Upper lobe of left lung (tissue), 6 donors: Measurements from ENCODE around the gene KBTBD13. TPM values are rescaled to one million over a fixed set of nuclear protein-coding genes. Genes with fewer than 3 reads are reported as not detected.
A peak's percentile ranks its signal among the peaks of the same experiment; 100 is the strongest.

ENCODE experiments used
- ATAC-seq, 2 donors: fragments of 200-7000 bp; cut with Tn5 transposase; one replicate each; pipeline ENCODE4 v1.9.1; 2022; ENCODE audit warnings: mild to moderate bottlenecking in 2 of 2, moderate library complexity in 2 of 2; ENCODE audit not compliant: low FRiP score in 2 of 2
- DNase-seq, 2 donors: peaks; one replicate each; pipeline ENCODE4 v3.0.0-alpha.2; 2019 to 2020
- H3K27ac ChIP-seq, 4 donors: fragments of 200-600 bp; sonication (generic); one replicate each; pipeline ENCODE4 v1.5.1; 2016 to 2019
- H3K27me3 ChIP-seq, 4 donors: fragments of 200-600 bp; sonication (generic); one replicate each; pipeline ENCODE4 v1.5.1; 2017 to 2019
- H3K36me3 ChIP-seq, 4 donors: fragments of 200-600 bp; sonication (generic); one replicate each; pipeline ENCODE4 v1.5.1; 2016 to 2019
- H3K4me1 ChIP-seq, 4 donors: fragments of 200-600 bp; sonication (generic); one replicate each; pipeline ENCODE4 v1.5.1; 2018 to 2019
- H3K4me3 ChIP-seq, 4 donors: fragments of 200-600 bp; sonication (generic); one replicate each; pipeline ENCODE4 v1.5.1; 2017 to 2019; ENCODE audit warnings: mild to moderate bottlenecking in 2 of 4, moderate library complexity in 1 of 4
- H3K9me3 ChIP-seq, 4 donors: fragments of 200-600 bp; sonication (generic); one replicate each; pipeline ENCODE4 v1.5.1; 2018 to 2019
- CTCF ChIP-seq, 6 experiments: fragments of 450-650 bp in 4 of 6; fragments of 200-600 bp in 2 of 6; sonication (generic) in 2 of 6; IDR thresholded peaks; one replicate each; pipeline ENCODE4 v1.5.1; 2016 to 2019; ENCODE audit warnings: antibody characterized with exemption in 6 of 6
- EP300 ChIP-seq, 4 donors: sonication (generic); formaldehyde crosslinking; IDR thresholded peaks; one replicate each; pipeline ENCODE4 v1.5.1; 2017; ENCODE audit warnings: antibody characterized with exemption in 4 of 4, control low read depth in 2 of 4
- POLR2A ChIP-seq, 4 donors: fragments of 450-650 bp; IDR thresholded peaks; one replicate each; pipeline ENCODE4 v1.5.1; 2016 to 2017; ENCODE audit warnings: antibody characterized with exemption in 4 of 4, mild to moderate bottlenecking in 2 of 4
- POLR2AphosphoS5 ChIP-seq, 2 donors: sonication (generic); formaldehyde crosslinking; IDR thresholded peaks; one replicate each; pipeline ENCODE4 v1.5.1; 2017; ENCODE audit warnings: antibody characterized with exemption in 2 of 2
- WGBS, 2 donors: methylation state at CpG; one replicate each; pipeline ENCODE4 v1.1.5; 2017 to 2018; 5-methylcytosine and 5-hydroxymethylcytosine counted together
- total RNA-seq, 6 donors: library from RNA; depleted of rRNA in 4 of 6; stranded (reverse); fragments of >200 nt in 4 of 6; gene quantifications; one replicate each; pipeline versions ENCODE4 v1.1.0 to v1.2.1, GENCODE V29; 2016 to 2021
- donor health status: DM: no; HTN: no; CAD: no; lungs with moderate emphysema.
- donor health status: DM: no; HTN: yes; CAD: no; lungs with severe emphysema.

Gene KBTBD13
- total RNA-seq, 6 donors from 2014 or later, result not detected

GRCh38 chr15:65085990-65086679 is 9.6 kb downstream of the KBTBD13 start:
- H3K36me3 ChIP-seq, result no peaks in the 10 kb centered on the region
- 80 to 91% methylated on average over 6 of the region's 6 CpGs for WGBS, 2 donors
- H3K27me3 ChIP-seq, result no peaks in the 10 kb centered on the region
- no peak overlapping the region for H3K4me3 ChIP-seq
- no peak for TF ChIP-seq POLR2A (IDR thresholded peaks at IDR 0.05)
- peak in 3 of 6 experiments; percentile 11 to 24 (median 15) for TF ChIP-seq CTCF (IDR thresholded peaks at IDR 0.05)
- no peak for DNase-seq
- H3K27ac ChIP-seq, result peak overlapping the region in 3 of 4 donors; percentile 74 to 87 (median 77)
- peaks cover 55 to 80% (median 73%) of the 10 kb centered on the region in 4 donors for H3K4me1 ChIP-seq
- H3K9me3 ChIP-seq, result no peaks in the 10 kb centered on the region
- no peak for ATAC-seq

GRCh38 chr15:65086680-65087111 is 10.2 kb downstream of the KBTBD13 start:
- Histone ChIP-seq H3K36me3 (no peaks in the 10 kb centered on the region), H3K27me3 (no peaks in the 10 kb centered on the region), H3K9me3 (no peaks in the 10 kb centered on the region), H3K27ac (peak overlapping the region in 3 of 4 donors; percentile 74 to 87 (median 77)), H3K4me1 (peaks cover 50 to 75% (median 70%) of the 10 kb centered on the region in 4 donors), H3K4me3 (no peak overlapping the region)
- DNase-seq (no peak), ATAC-seq (no peak)
- WGBS, 2 donors, result 0 to 71% methylated on average over 1 to 6 of the region's 6 CpGs
- no peak for TF ChIP-seq EP300 (IDR thresholded peaks at IDR 0.05)
- TF ChIP-seq CTCF (IDR thresholded peaks at IDR 0.05), result peak in 2 of 6 experiments; percentile 6 to 7

GRCh38 chr15:65087411-65087810 is 10.9 kb downstream of the KBTBD13 start:
- peak in 1 of 2 donors; percentile 6 for ATAC-seq
- Histone ChIP-seq H3K4me1 (peaks cover 42 to 68% (median 63%) of the 10 kb centered on the region in 4 donors), H3K36me3 (no peaks in the 10 kb centered on the region), H3K27me3 (no peaks in the 10 kb centered on the region), H3K4me3 (no peak overlapping the region), H3K9me3 (no peaks in the 10 kb centered on the region), H3K27ac (peak overlapping the region; percentile 74 to 87 (median 76))
- peak in 1 of 2 donors; percentile 10 for TF ChIP-seq POLR2AphosphoS5 (IDR thresholded peaks at IDR 0.05)
- TF ChIP-seq EP300 (IDR thresholded peaks at IDR 0.05), result peak in 1 of 4 donors; percentile 18
- no peak for TF ChIP-seq POLR2A (IDR thresholded peaks at IDR 0.05)
- TF ChIP-seq CTCF (IDR thresholded peaks at IDR 0.05), result no peak
- 60 to 88% methylated on average over 1 to 3 of the region's 3 CpGs for WGBS, 2 donors
- DNase-seq, result peak in 1 of 2 donors; percentile 83

GRCh38 chr15:65087873-65088642 is 11.5 kb downstream of the KBTBD13 start:
- H3K27ac ChIP-seq, result peak overlapping the region; percentile 74 to 87 (median 76)
- H3K27me3 ChIP-seq, result no peaks in the 10 kb centered on the region
- H3K9me3 ChIP-seq, result no peaks in the 10 kb centered on the region
- peak; percentile 51 to 78 for DNase-seq
- TF ChIP-seq CTCF (IDR thresholded peaks at IDR 0.05), result no peak
- no peak for TF ChIP-seq POLR2A (IDR thresholded peaks at IDR 0.05)
- no peak for TF ChIP-seq EP300 (IDR thresholded peaks at IDR 0.05)
- no peak for TF ChIP-seq POLR2AphosphoS5 (IDR thresholded peaks at IDR 0.05)
- no peaks in the 10 kb centered on the region for H3K36me3 ChIP-seq
- ATAC-seq, result peak; percentile 13 to 60
- H3K4me1 ChIP-seq, result peaks cover 37 to 62% (median 56%) of the 10 kb centered on the region in 4 donors
- WGBS, 2 donors, result 51 to 54% methylated on average over 12 to 13 of the region's 13 CpGs
- no peak overlapping the region for H3K4me3 ChIP-seq
